ENCODE measurements around the gene FRMD4A.

DNA sequence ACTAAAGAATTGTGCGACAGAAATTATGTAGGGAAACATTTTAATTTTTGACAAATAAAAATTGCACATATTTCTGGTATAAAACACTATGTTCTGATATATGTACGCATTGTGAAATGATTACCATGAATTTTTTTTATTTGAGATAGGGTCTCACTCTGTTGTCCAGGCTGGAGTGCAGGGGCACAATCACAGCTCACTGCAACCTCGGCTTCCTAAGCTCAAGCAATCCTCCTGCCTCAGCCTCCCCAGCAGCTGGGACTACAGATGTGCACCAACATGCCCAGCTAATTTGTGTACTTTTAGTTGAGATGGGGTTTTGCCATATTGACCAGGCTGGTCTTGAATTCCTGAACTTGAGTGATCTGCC is 149.2 kb downstream of the FRMD4A start:
- TF ChIP-seq, protein P1, sequence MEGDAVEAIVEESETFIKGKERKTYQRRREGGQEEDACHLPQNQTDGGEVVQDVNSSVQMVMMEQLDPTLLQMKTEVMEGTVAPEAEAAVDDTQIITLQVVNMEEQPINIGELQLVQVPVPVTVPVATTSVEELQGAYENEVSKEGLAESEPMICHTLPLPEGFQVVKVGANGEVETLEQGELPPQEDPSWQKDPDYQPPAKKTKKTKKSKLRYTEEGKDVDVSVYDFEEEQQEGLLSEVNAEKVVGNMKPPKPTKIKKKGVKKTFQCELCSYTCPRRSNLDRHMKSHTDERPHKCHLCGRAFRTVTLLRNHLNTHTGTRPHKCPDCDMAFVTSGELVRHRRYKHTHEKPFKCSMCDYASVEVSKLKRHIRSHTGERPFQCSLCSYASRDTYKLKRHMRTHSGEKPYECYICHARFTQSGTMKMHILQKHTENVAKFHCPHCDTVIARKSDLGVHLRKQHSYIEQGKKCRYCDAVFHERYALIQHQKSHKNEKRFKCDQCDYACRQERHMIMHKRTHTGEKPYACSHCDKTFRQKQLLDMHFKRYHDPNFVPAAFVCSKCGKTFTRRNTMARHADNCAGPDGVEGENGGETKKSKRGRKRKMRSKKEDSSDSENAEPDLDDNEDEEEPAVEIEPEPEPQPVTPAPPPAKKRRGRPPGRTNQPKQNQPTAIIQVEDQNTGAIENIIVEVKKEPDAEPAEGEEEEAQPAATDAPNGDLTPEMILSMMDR (IDR thresholded peaks at IDR 0.05; ENCODE audit: insufficient read depth, low read length), result no peak
- TF ChIP-seq, protein P2, sequence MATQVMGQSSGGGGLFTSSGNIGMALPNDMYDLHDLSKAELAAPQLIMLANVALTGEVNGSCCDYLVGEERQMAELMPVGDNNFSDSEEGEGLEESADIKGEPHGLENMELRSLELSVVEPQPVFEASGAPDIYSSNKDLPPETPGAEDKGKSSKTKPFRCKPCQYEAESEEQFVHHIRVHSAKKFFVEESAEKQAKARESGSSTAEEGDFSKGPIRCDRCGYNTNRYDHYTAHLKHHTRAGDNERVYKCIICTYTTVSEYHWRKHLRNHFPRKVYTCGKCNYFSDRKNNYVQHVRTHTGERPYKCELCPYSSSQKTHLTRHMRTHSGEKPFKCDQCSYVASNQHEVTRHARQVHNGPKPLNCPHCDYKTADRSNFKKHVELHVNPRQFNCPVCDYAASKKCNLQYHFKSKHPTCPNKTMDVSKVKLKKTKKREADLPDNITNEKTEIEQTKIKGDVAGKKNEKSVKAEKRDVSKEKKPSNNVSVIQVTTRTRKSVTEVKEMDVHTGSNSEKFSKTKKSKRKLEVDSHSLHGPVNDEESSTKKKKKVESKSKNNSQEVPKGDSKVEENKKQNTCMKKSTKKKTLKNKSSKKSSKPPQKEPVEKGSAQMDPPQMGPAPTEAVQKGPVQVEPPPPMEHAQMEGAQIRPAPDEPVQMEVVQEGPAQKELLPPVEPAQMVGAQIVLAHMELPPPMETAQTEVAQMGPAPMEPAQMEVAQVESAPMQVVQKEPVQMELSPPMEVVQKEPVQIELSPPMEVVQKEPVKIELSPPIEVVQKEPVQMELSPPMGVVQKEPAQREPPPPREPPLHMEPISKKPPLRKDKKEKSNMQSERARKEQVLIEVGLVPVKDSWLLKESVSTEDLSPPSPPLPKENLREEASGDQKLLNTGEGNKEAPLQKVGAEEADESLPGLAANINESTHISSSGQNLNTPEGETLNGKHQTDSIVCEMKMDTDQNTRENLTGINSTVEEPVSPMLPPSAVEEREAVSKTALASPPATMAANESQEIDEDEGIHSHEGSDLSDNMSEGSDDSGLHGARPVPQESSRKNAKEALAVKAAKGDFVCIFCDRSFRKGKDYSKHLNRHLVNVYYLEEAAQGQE (IDR thresholded peaks at IDR 0.05; ENCODE audit: insufficient replicate concordance, low read depth), result no peak

Measured in HL-60 (cell line).